Measurements from ENCODE around the gene U2AF1L4. TPM values are rescaled to one million over a fixed set of nuclear protein-coding genes. Genes with fewer than 3 reads are reported as not detected.

Gene U2AF1L4
- total RNA-seq, 4 donors from 2014 or later: 7.9 to 31.1 (median 20.9) TPM

DNA sequence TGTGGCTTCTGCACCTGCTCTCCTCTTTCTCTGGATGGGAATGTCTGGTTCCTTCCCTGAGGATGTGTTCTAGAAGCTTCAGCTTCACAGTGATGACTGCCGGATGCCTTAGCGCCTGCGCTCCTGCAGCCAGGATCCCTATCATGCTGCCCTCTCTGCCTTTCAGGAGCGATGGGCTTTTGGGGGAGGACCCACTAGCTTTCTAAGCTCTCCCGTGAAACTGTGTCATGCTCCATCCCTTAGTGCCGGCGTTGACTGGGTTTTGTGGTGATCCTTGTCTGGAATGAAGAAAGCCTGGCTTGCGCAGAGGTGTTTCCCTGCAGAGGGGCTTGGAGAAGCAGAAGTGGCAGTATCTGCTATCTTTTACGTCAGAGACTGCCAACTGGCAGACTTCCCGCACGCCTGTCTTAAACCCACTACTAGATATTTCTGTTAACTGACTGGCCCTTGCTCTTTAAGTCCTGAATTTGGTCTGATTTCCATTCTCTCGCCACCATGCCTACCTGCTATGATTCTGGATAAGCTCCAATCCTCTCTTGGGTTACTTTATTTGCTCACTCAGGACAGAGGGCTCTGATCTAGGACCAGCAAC is 31.2 kb downstream of the U2AF1L4 start:
- Histone ChIP-seq H3K4me3 (no peak overlapping the region), H3K36me3 (no peaks in the 10 kb centered on the region), H3K4me1 (peaks cover 13 to 22% (median 20%) of the 10 kb centered on the region in 4 donors), H3K9me3 (no peaks in the 10 kb centered on the region), H3K27me3 (no peaks in the 10 kb centered on the region), H3K27ac (replicated peaks in 1 of 4) (no peak overlapping the region)
- no peak for DNase-seq (ENCODE audit: extremely low spot score)
- WGBS: 84% methylated on average over 12 of the region's 12 CpGs
- TF ChIP-seq CTCF (IDR thresholded peaks at IDR 0.05) (no peak), EP300 (IDR thresholded peaks at IDR 0.05) (no peak), POLR2AphosphoS5 (IDR thresholded peaks at IDR 0.05) (no peak), POLR2A (IDR thresholded peaks at IDR 0.05; ENCODE audit: low read depth) (no peak)
- intact Hi-C loops (cut with DNase I): no loop called here

DNA sequence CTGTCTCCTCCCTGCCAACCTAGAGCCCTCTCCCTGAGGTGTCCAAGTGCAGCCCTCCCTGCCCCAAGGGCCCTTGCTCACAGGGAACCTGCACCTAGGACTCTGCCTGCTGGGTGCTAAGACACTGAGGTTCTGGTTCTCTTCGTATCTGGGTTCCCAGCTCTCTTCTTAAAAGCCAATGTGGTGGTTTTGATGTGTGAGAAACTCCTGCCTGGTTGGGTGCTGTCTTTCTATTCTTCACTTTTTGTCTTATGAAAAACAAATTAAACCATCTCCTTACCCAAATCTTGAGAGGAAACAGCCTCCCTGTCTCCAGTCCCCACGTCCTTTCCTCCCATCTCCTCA is 31.7 kb downstream of the U2AF1L4 start:
- TF ChIP-seq POLR2AphosphoS5 (IDR thresholded peaks at IDR 0.05): no peak
- TF ChIP-seq CTCF (IDR thresholded peaks at IDR 0.05): no peak
- no peak for TF ChIP-seq EP300 (IDR thresholded peaks at IDR 0.05)
- no peak for TF ChIP-seq POLR2A (IDR thresholded peaks at IDR 0.05; ENCODE audit: low read depth)
- no peaks in the 10 kb centered on the region for H3K27me3 ChIP-seq
- WGBS: 74% methylated on average over 2 of the region's 2 CpGs
- peaks cover 9 to 17% (median 15%) of the 10 kb centered on the region in 4 donors for H3K4me1 ChIP-seq
- H3K9me3 ChIP-seq: no peaks in the 10 kb centered on the region
- H3K36me3 ChIP-seq: no peaks in the 10 kb centered on the region
- H3K4me3 ChIP-seq: no peak overlapping the region
- H3K27ac ChIP-seq (replicated peaks in 1 of 4): no peak overlapping the region
- intact Hi-C loops (cut with DNase I): no loop called here
- no peak for DNase-seq (ENCODE audit: extremely low spot score)

- no peak for TF ChIP-seq POLR2AphosphoS5 (IDR thresholded peaks at IDR 0.05)
- no peak for TF ChIP-seq POLR2A (IDR thresholded peaks at IDR 0.05; ENCODE audit: low read depth)
- no peak for TF ChIP-seq CTCF (IDR thresholded peaks at IDR 0.05)
- TF ChIP-seq EP300 (IDR thresholded peaks at IDR 0.05): no peak
- no peaks in the 10 kb centered on the region for H3K9me3 ChIP-seq
- peaks cover 9 to 17% (median 13%) of the 10 kb centered on the region in 4 donors for H3K4me1 ChIP-seq
- H3K27me3 ChIP-seq: no peaks in the 10 kb centered on the region
- H3K4me3 ChIP-seq: no peak overlapping the region
- no peak for DNase-seq (ENCODE audit: extremely low spot score)
- no peaks in the 10 kb centered on the region for H3K36me3 ChIP-seq
- intact Hi-C loops (cut with DNase I): no loop called here
- H3K27ac ChIP-seq (replicated peaks in 1 of 4): no peak overlapping the region
- 70% methylated on average over 11 of the region's 11 CpGs for WGBS
Measured at GRCh38 chr19:35712567-35713505, 32.4 kb downstream of the U2AF1L4 start.

GRCh38 chr19:35710784-35711723 is 34.2 kb downstream of the U2AF1L4 start:
- intact Hi-C loops (cut with DNase I): no loop called here
- TF ChIP-seq POLR2A (IDR thresholded peaks at IDR 0.05; ENCODE audit: low read depth) (no peak), EP300 (IDR thresholded peaks at IDR 0.05) (no peak), POLR2AphosphoS5 (IDR thresholded peaks at IDR 0.05) (no peak)
- 54% methylated on average over 12 of the region's 13 CpGs for WGBS

More at GRCh38 chr19:35710784-35711723, 34.2 kb downstream of the U2AF1L4 start:
- no peak for DNase-seq (ENCODE audit: extremely low spot score)
- Histone ChIP-seq H3K27ac (replicated peaks in 1 of 4) (no peak overlapping the region), H3K9me3 (no peaks in the 10 kb centered on the region), H3K4me1 (peaks cover 7 to 10% (median 10%) of the 10 kb centered on the region in 4 donors), H3K27me3 (no peaks in the 10 kb centered on the region), H3K36me3 (no peaks in the 10 kb centered on the region), H3K4me3 (no peak overlapping the region)
